H1 (cell line): ENCODE data around the gene AHSG. TPM values are rescaled to one million over a fixed set of nuclear protein-coding genes. Genes with fewer than 3 reads are reported as not detected.

Experiments
- CTCF ChIA-PET: fragments of 300-600 bp; sonication (Branson Sonifier 250); formaldehyde crosslinking; loops from one replicate; lab custom pipeline; 2021; ENCODE audit not compliant: partially characterized antibody; lab: Charles Lee
- POLR2A ChIA-PET: fragments of 300-600 bp; sonication (Branson Sonifier 250); formaldehyde crosslinking; loops from one replicate; lab custom pipeline; 2021; ENCODE audit warnings: inconsistent platforms; ENCODE audit not compliant: partially characterized antibody; lab: Charles Lee
- DNase-seq, 2 experiments: peaks; one replicate each; pipeline versions ENCODE4 v3.0.0 to v3.0.0-alpha.2; 2010 to 2022; ENCODE audit warnings: low spot score in 2 of 2, low read depth in 1 of 2, mixed read lengths in 1 of 2
- FAIRE-seq: peaks from 2 replicates; lab custom pipeline; 2011; peaks lifted over from hg19 to GRCh38; lab: Jason Lieb, UNC
- H2AFZ ChIP-seq: 2 replicates; pipeline ENCODE4 v1.8.1; 2012; ENCODE audit warnings: low read length, inconsistent platforms
- H2AK5ac ChIP-seq: 2 replicates; pipeline ENCODE4 v1.6.1; 2013; ENCODE audit warnings: low read depth, low read length
- H2BK120ac ChIP-seq: replicated peaks from 2 replicates; pipeline ENCODE3; 2013; ENCODE audit warnings: low read depth, low read length, inconsistent platforms
- H2BK12ac ChIP-seq: 2 replicates; pipeline ENCODE4 v1.6.1; 2013; ENCODE audit warnings: low read depth, low read length
- H2BK15ac ChIP-seq: 2 replicates; pipeline ENCODE4 v1.6.1; 2013; ENCODE audit warnings: low read length
- H2BK20ac ChIP-seq: 2 replicates; pipeline ENCODE4 v1.6.1; 2013; ENCODE audit warnings: low read length
- H2BK5ac ChIP-seq: 2 replicates; pipeline ENCODE4 v1.6.1; 2013; ENCODE audit warnings: low read depth, low read length
- H3K14ac ChIP-seq: 2 replicates; pipeline ENCODE4 v1.6.1; 2013; ENCODE audit warnings: inconsistent platforms; ENCODE audit not compliant: insufficient read length
- H3K18ac ChIP-seq: 2 replicates; pipeline ENCODE4 v1.6.1; 2013; ENCODE audit warnings: low read length; ENCODE audit errors: extremely low read depth
- H3K23ac ChIP-seq: 2 replicates; pipeline ENCODE4 v1.6.1; 2013; ENCODE audit warnings: inconsistent platforms; ENCODE audit not compliant: insufficient read length
- H3K23me2 ChIP-seq: 2 replicates; pipeline ENCODE4 v1.6.1; 2013; ENCODE audit warnings: low read depth, low read length
- H3K27ac ChIP-seq: 2 replicates; pipeline ENCODE4 v1.6.1; 2011; ENCODE audit warnings: low read depth, low read length, inconsistent platforms
- H3K27me3 ChIP-seq, 4 experiments: replicated peaks in 1 of 4; 1 replicate in 1 of 4; 2 replicates in 3 of 4; pipeline versions ENCODE4 v1.6.1 to v1.8.1; 2011 to 2013; ENCODE audit warnings: low read length in 3 of 4, mild to moderate bottlenecking in 3 of 4, inconsistent platforms in 2 of 4, mixed read lengths in 2 of 4, moderate library complexity in 1 of 4; ENCODE audit not compliant: control insufficient read depth in 3 of 4, insufficient read depth in 3 of 4; ENCODE audit errors: extremely low read depth in 1 of 4
- H3K36me3 ChIP-seq, 4 experiments: 2 replicates each; pipeline versions ENCODE4 v1.6.1 to v1.8.1; 2011 to 2013; ENCODE audit warnings: mild to moderate bottlenecking in 4 of 4, low read length in 3 of 4, moderate library complexity in 2 of 4, control low read depth in 1 of 4, inconsistent platforms in 1 of 4; ENCODE audit not compliant: insufficient read depth in 4 of 4, control insufficient read depth in 2 of 4
- H3K4ac ChIP-seq: replicated peaks from 2 replicates; pipeline ENCODE3; 2013; ENCODE audit warnings: low read length, low read depth, mixed read lengths, inconsistent platforms; ENCODE audit not compliant: insufficient read length
- H3K4me1 ChIP-seq, 4 experiments: replicated peaks in 1 of 4; 1 replicate in 1 of 4; 2 replicates in 3 of 4; pipeline versions ENCODE4 v1.6.1 to v1.8.1; 2011 to 2013; ENCODE audit warnings: low read length in 3 of 4, inconsistent platforms in 2 of 4, mixed read lengths in 1 of 4; ENCODE audit not compliant: insufficient read depth in 4 of 4, control insufficient read depth in 3 of 4
- H3K4me2 ChIP-seq, 2 experiments: 2 replicates each; pipeline versions ENCODE4 v1.6.1 to v1.8.1; 2011 to 2013; ENCODE audit warnings: low read depth in 2 of 2, low read length in 2 of 2, control low read depth in 1 of 2, inconsistent platforms in 1 of 2, mild to moderate bottlenecking in 1 of 2; ENCODE audit not compliant: insufficient read depth in 1 of 2
- H3K4me3 ChIP-seq, 4 experiments: fragments of 200-600, 300-600 bp in 1 of 4; sonication (generic), shearing (Covaris generic), sonication (Bioruptor Twin) in 1 of 4; 2 replicates each; pipeline versions ENCODE4 v1.5.1 to v1.8.1; 2011 to 2016; ENCODE audit warnings: low read length in 4 of 4, low read depth in 3 of 4, control low read depth in 2 of 4, inconsistent platforms in 2 of 4, mild to moderate bottlenecking in 2 of 4, mixed read lengths in 1 of 4, moderate library complexity in 1 of 4; ENCODE audit not compliant: insufficient read depth in 2 of 4; ENCODE audit errors: extremely low read depth in 1 of 4
- H3K56ac ChIP-seq: replicated peaks from 2 replicates; pipeline ENCODE3; 2013; ENCODE audit warnings: low read depth, mild to moderate bottlenecking, mixed read lengths, low read length, inconsistent platforms; ENCODE audit not compliant: insufficient read length
- H3K79me1 ChIP-seq: 2 replicates; pipeline ENCODE4 v1.6.1; 2013; ENCODE audit warnings: low read depth, low read length, control low read depth
- H3K79me2 ChIP-seq, 2 experiments: 2 replicates each; pipeline versions ENCODE4 v1.6.1 to v1.8.1; 2012 to 2013; ENCODE audit warnings: low read length in 2 of 2, mild to moderate bottlenecking in 2 of 2, inconsistent platforms in 1 of 2; ENCODE audit not compliant: insufficient read depth in 2 of 2, control insufficient read depth in 1 of 2
- H3K9ac ChIP-seq, 4 experiments: replicated peaks in 1 of 4; 1 replicate in 1 of 4; 2 replicates in 3 of 4; pipeline versions ENCODE4 v1.6.1 to v1.8.1; 2011 to 2013; ENCODE audit warnings: low read depth in 3 of 4, low read length in 3 of 4, control low read depth in 2 of 4, mild to moderate bottlenecking in 2 of 4, moderate library complexity in 2 of 4, inconsistent platforms in 1 of 4; ENCODE audit errors: extremely low read depth in 1 of 4
- H3K9me3 ChIP-seq, 2 experiments: 2 replicates each; pipeline versions ENCODE4 v1.6.1 to v1.8.1; 2012 to 2013; ENCODE audit warnings: mild to moderate bottlenecking in 2 of 2, moderate library complexity in 2 of 2, control low read depth in 1 of 2, inconsistent platforms in 1 of 2, low read depth in 1 of 2, low read length in 1 of 2, mixed read lengths in 1 of 2; ENCODE audit not compliant: insufficient read depth in 2 of 2
- H4K20me1 ChIP-seq, 2 experiments: replicated peaks in 1 of 2; 2 replicates each; pipeline versions ENCODE3 to v1.8.1; 2011 to 2013; ENCODE audit warnings: inconsistent platforms in 2 of 2, low read length in 2 of 2, mild to moderate bottlenecking in 1 of 2; ENCODE audit not compliant: insufficient read depth in 2 of 2, control insufficient read depth in 1 of 2
- H4K5ac ChIP-seq: 2 replicates; pipeline ENCODE4 v1.6.1; 2013; ENCODE audit warnings: low read length, low read depth, mixed read lengths, inconsistent platforms; ENCODE audit not compliant: insufficient read length
- H4K8ac ChIP-seq: 2 replicates; pipeline ENCODE4 v1.8.0; 2013; ENCODE audit warnings: mild to moderate bottlenecking, moderate library complexity, low read length, inconsistent platforms; ENCODE audit not compliant: insufficient read depth; ENCODE audit errors: extremely low read depth
- H4K91ac ChIP-seq: replicated peaks from 2 replicates; pipeline ENCODE3; 2013; ENCODE audit warnings: low read length, mixed read lengths, inconsistent platforms; ENCODE audit not compliant: insufficient read length
- CEBPB ChIP-seq: IDR thresholded peaks from 2 replicates; pipeline ENCODE4 v1.6.1; 2012; ENCODE audit warnings: low read depth, low read length
- E2F6 ChIP-seq: IDR thresholded peaks from 2 replicates; pipeline ENCODE4 v1.6.1; 2012; ENCODE audit warnings: inconsistent platforms
- WGBS, 2 experiments: shearing (Covaris generic) in 1 of 2; methylation state at CpG; one replicate each; pipeline versions ENCODE4 v1.1.6 to v1.1.7; 2013 to 2015; ENCODE audit warnings: low lambda C conversion rate in 2 of 2, mixed read lengths in 2 of 2, inconsistent platforms in 1 of 2, low coverage in 1 of 2, missing lambda C conversion rate in 1 of 2; ENCODE audit not compliant: insufficient replicate concordance in 2 of 2, insufficient coverage in 1 of 2, insufficient read length in 1 of 2; ENCODE audit errors: extremely low coverage in 1 of 2, missing lambda C conversion rate in 1 of 2; 5-methylcytosine and 5-hydroxymethylcytosine counted together
- polyA plus RNA-seq, 7 experiments: library from polyadenylated mRNA; depleted of rRNA in 3 of 7; stranded (reverse) in 5 of 7; unstranded in 2 of 7; fragments of >200 nt in 5 of 7; fragments of 200-250 nt in 2 of 7; gene quantifications; 1 replicate in 5 of 7; 2 replicates in 1 of 7; 4 replicates in 1 of 7; pipeline versions ENCODE4 v1.2.1 to v1.2.3, GENCODE V29; 2011 to 2013; ENCODE audit warnings: missing spikeins in 2 of 7, mixed read lengths in 2 of 7
- total RNA-seq: library from RNA; stranded (reverse); fragmentation: NEBNext Ultra II Directional; extraction: Animal tissue kit (Norgen Biotek cat#: 25700); gene quantifications from 2 replicates; pipeline ENCODE4 v1.2.1, GENCODE V29; 2021

Gene AHSG
- total and polyA plus RNA-seq, 2 of the 8 experiments (the other 6 are each of a cell fraction or from before 2014, with no cell fraction given): 0.68 to 0.78 TPM

GRCh38 chr3:186614597-186615483, 2.0 kb downstream of the AHSG start:
- Histone ChIP-seq H3K36me3 (no peaks in the 10 kb centered on the region), H2BK12ac (peak overlapping the region; percentile 41; the same call in 1 of the 2 replicates), H2AFZ (peak overlapping the region; percentile 97), H2BK5ac (peak overlapping the region; percentile 2; the same call in 1 of the 2 replicates), H4K8ac (no peak overlapping the region; the same call in 1 of the 2 replicates), H3K4me1 (peaks cover 0 to 7% (median 6%) of the 10 kb centered on the region in 4 experiments; a peak in 6 of 7 replicates), H3K4me3 (no peak overlapping the region), H3K4me2 (no peak overlapping the region), H2BK20ac (no peak overlapping the region), H3K56ac (no peak overlapping the region), H3K23me2 (no peaks in the 10 kb centered on the region), H2AK5ac (no peak overlapping the region), H3K27me3 (no peaks in the 10 kb centered on the region; a peak in 1 of 7 replicates), H3K27ac (no peak overlapping the region), H3K4ac (no peak overlapping the region), H4K20me1 (no peaks in the 10 kb centered on the region), H3K14ac (no peak overlapping the region), H3K18ac (no peak overlapping the region), H3K79me1 (no peaks in the 10 kb centered on the region), H4K5ac (no peak overlapping the region), H3K9ac (peak overlapping the region in 1 of 4 experiments; percentile 20; a peak in 1 of 7 replicates), H2BK120ac (no peak overlapping the region), H2BK15ac (no peak overlapping the region), H3K79me2 (no peaks in the 10 kb centered on the region), H3K9me3 (no peaks in the 10 kb centered on the region), H4K91ac (peak overlapping the region; percentile 6), H3K23ac (no peak overlapping the region)
- FAIRE-seq: peak; percentile 95
- ChIA-PET CTCF (interaction anchor here (0.6 to 12.9 kb wide), 52 partner anchors 7 to 916 kb away, joined by 3 to 333 read pairs (median 5); partner anchors contain the start of genes DNAJB11, FETUB and HRG), POLR2A (interaction anchor here (1.2 to 6.2 kb wide), 11 partner anchors 10 to 192 kb away, joined by 3 to 87 read pairs (median 3); partner anchors contain the start of genes DNAJB11, EIF4A2 and RFC4)
- WGBS, 2 experiments: 56% methylated on average over 16 of the region's 16 CpGs; no CpG with 5 or more reads in 1 of the 2 experiments
- DNase-seq: peak; percentile 75 to 93
- TF ChIP-seq CEBPB: no peak
- TF ChIP-seq E2F6: no peak
